HepG2 (cell line): ENCODE measurements around the gene SETD1B. TPM values are rescaled to one million over a fixed set of nuclear protein-coding genes. Genes with fewer than 3 reads are reported as not detected.

Experiments
- ATAC-seq: fragments of 200-7000 bp; cut with Tn5 transposase; 3 replicates; pipeline ENCODE4 v1.9.1; 2020; ENCODE audit warnings: mild to moderate bottlenecking, moderate library complexity
- BruUV-seq: library from RNA; stranded (reverse); fragments of 400-500 nt; replicated peaks from 2 replicates; lab custom pipeline; 2021; lab: Mats Ljungman, UMichigan
- CTCF ChIA-PET: fragments of 300-600 bp; formaldehyde crosslinking; extraction: SDS; loops from one replicate; lab custom pipeline; 2021; ENCODE audit warnings: low total read pairs, inconsistent platforms, low intra/inter-chr PET ratio; lab: Yijun Ruan, JAX
- POLR2A ChIA-PET: fragments of 350-600 bp; sonication (Branson Sonifier 250); formaldehyde crosslinking; loops from one replicate; lab custom pipeline; 2020; ENCODE audit warnings: antibody characterized with exemption, inconsistent platforms; lab: Yijun Ruan, JAX
- DNase-seq: peaks from one replicate; pipeline ENCODE4 v3.0.0-alpha.2; 2015; ENCODE audit warnings: low spot score
- FAIRE-seq: peaks from 3 replicates; lab custom pipeline; 2011; peaks lifted over from hg19 to GRCh38; lab: Jason Lieb, UNC
- H2AFZ ChIP-seq: one replicate; pipeline ENCODE4 v1.6.1; 2011; ENCODE audit warnings: low read length, inconsistent platforms
- H3K27ac ChIP-seq: fragments of 300-600 bp; 3 replicates; pipeline ENCODE4 v1.8.0; 2011; ENCODE audit warnings: mixed run types, mild to moderate bottlenecking, mixed read lengths, low read length, inconsistent platforms; ENCODE audit not compliant: insufficient read depth; ENCODE audit errors: extremely low read length
- H3K27me3 ChIP-seq, 2 experiments: fragments of 200-600 bp in 1 of 2; 2 replicates in 1 of 2; 3 replicates in 1 of 2; pipeline versions ENCODE4 v1.6.0 to v1.8.0; 2011; ENCODE audit warnings: low read length in 2 of 2, mild to moderate bottlenecking in 2 of 2, moderate library complexity in 2 of 2, inconsistent platforms in 1 of 2; ENCODE audit not compliant: insufficient read depth in 2 of 2, control insufficient read depth in 1 of 2
- H3K36me3 ChIP-seq, 2 experiments: fragments of 200-600 bp in 1 of 2; replicated peaks in 1 of 2; 2 replicates in 1 of 2; 3 replicates in 1 of 2; pipeline versions ENCODE4 v1.5.1 to v1.8.0; 2011; ENCODE audit warnings: low read length in 2 of 2, inconsistent platforms in 1 of 2; ENCODE audit not compliant: insufficient read depth in 2 of 2, control insufficient read depth in 1 of 2
- H3K4me1 ChIP-seq: 2 replicates; pipeline ENCODE4 v1.5.1; 2012; ENCODE audit warnings: low read length, inconsistent platforms; ENCODE audit not compliant: insufficient read depth
- H3K4me2 ChIP-seq: 2 replicates; pipeline ENCODE4 v1.6.0; 2011; ENCODE audit warnings: low read depth, low read length, inconsistent platforms
- H3K4me3 ChIP-seq, 3 experiments: fragments of 200-600 bp in 1 of 3; sonication (generic), shearing (Covaris generic) in 1 of 3; replicated peaks in 1 of 3; 2 replicates each; pipeline ENCODE4 v1.5.1; 2011 to 2016; ENCODE audit warnings: low read length in 3 of 3, inconsistent platforms in 2 of 3, low read depth in 2 of 3, mild to moderate bottlenecking in 2 of 3, control low read depth in 1 of 3, mixed read lengths in 1 of 3; ENCODE audit not compliant: insufficient read depth in 1 of 3
- H3K79me2 ChIP-seq: one replicate; pipeline ENCODE4 v1.6.1; 2011; ENCODE audit warnings: low read length, inconsistent platforms; ENCODE audit not compliant: insufficient read depth
- H3K9ac ChIP-seq: 2 replicates; pipeline ENCODE4 v1.6.0; 2011; ENCODE audit warnings: mild to moderate bottlenecking, low read depth, low read length, inconsistent platforms; ENCODE audit not compliant: insufficient read depth
- H3K9me3 ChIP-seq: 2 replicates; pipeline ENCODE4 v1.5.1; 2012; ENCODE audit warnings: mild to moderate bottlenecking, low read length
- H4K20me1 ChIP-seq: 2 replicates; pipeline ENCODE4 v1.6.0; 2011; ENCODE audit warnings: inconsistent platforms, mild to moderate bottlenecking, low read length, moderate library complexity; ENCODE audit not compliant: insufficient read depth
- AGO2 ChIP-seq: fragments of 200-400 bp; formaldehyde crosslinking; optimal IDR thresholded peaks from 2 replicates; pipeline ENCODE3; 2017; ENCODE audit warnings: mild to moderate bottlenecking, low read depth, low read length, moderate library complexity
- HDAC6 ChIP-seq: fragments of 200-600 bp; sonication (generic); IDR thresholded peaks from 2 replicates; pipeline ENCODE4 v1.7.0; 2017; ENCODE audit warnings: mild to moderate bottlenecking, antibody characterized with exemption, low read length, low read depth
- HNF1B ChIP-seq: sonication (generic); formaldehyde crosslinking; IDR thresholded peaks from 2 replicates; pipeline ENCODE4 v1.5.1; 2020; ENCODE audit warnings: mild to moderate bottlenecking, moderate library complexity, missing genetic modification reagents
- MXD4 ChIP-seq: IDR thresholded peaks from 2 replicates; pipeline ENCODE4 v1.6.1; 2016; ENCODE audit warnings: mild to moderate bottlenecking, missing biosample characterization, missing genetic modification reagents
- PHF21A ChIP-seq: sonication (generic); formaldehyde crosslinking; IDR thresholded peaks from 2 replicates; pipeline ENCODE4 v1.5.0; 2020; ENCODE audit warnings: mild to moderate bottlenecking, missing genetic modification reagents
- RBFOX2 ChIP-seq: fragments of 200-400 bp; formaldehyde crosslinking; IDR thresholded peaks from 2 replicates; pipeline ENCODE4 v1.6.1; 2017; ENCODE audit warnings: low read depth, mild to moderate bottlenecking, low read length
- ZBTB49 ChIP-seq: sonication (generic); formaldehyde crosslinking; IDR thresholded peaks from 2 replicates; pipeline ENCODE4 v1.4.0; 2020; ENCODE audit warnings: missing genetic modification reagents, borderline replicate concordance
- ZMAT5 ChIP-seq: sonication (generic); formaldehyde crosslinking; IDR thresholded peaks from 2 replicates; pipeline ENCODE4 v1.5.0; 2020; ENCODE audit warnings: mild to moderate bottlenecking, low read depth, missing genetic modification reagents, borderline replicate concordance
- ZNF839 ChIP-seq: sonication (generic); formaldehyde crosslinking; IDR thresholded peaks from 2 replicates; pipeline ENCODE4 v1.4.0; 2020; ENCODE audit warnings: missing genetic modification reagents, mild to moderate bottlenecking, borderline replicate concordance
- ZSCAN9 ChIP-seq: IDR thresholded peaks from 2 replicates; pipeline ENCODE4 v1.6.1; 2016; ENCODE audit warnings: borderline replicate concordance
- WGBS: methylation state at CpG from one replicate; pipeline ENCODE4 v1.1.6; 2017; ENCODE audit warnings: low lambda C conversion rate; 5-methylcytosine and 5-hydroxymethylcytosine counted together
- in situ Hi-C: cut with HindIII; loops from 2 replicates; pipeline ENCODE4 v1.10.0; 2017; ENCODE audit warnings: low pct_unique_long_range_greater_than_20kb; ENCODE audit not compliant: extremely low pct_ligation_motif_present
- intact Hi-C: fragments of 100-400 bp; cut with micrococcal nuclease; formaldehyde crosslinking; loops from one replicate; pipeline ENCODE4 v1.10.0; 2022; ENCODE audit not compliant: unreplicated experiment
- polyA plus RNA-seq, 8 experiments: library from polyadenylated mRNA; depleted of rRNA in 3 of 8; stranded (reverse) in 7 of 8; unstranded in 1 of 8; fragments of >200 nt; fragmentation: Illumina TruSeq in 4 of 8; extraction: Trizol in 4 of 8; gene quantifications; 2 replicates each; pipeline versions ENCODE4 v1.2.1 to v1.2.3, GENCODE V29; 2011 to 2016; ENCODE audit warnings: low read depth in 4 of 8, missing spikeins in 1 of 8, mixed read lengths in 1 of 8; ENCODE audit not compliant: insufficient read depth in 1 of 8
- total RNA-seq, 5 experiments: library from RNA; depleted of rRNA; stranded (reverse); fragments of >200 nt; fragmentation: Illumina TruSeq; extraction: Trizol; gene quantifications; 2 replicates each; pipeline ENCODE4 v1.2.3, GENCODE V29; 2016; ENCODE audit warnings: low read depth in 1 of 5

SETD1B gene
- total and polyA plus RNA-seq, 2 of the 13 experiments (the other 11 are each of a cell fraction or from before 2014, with no cell fraction given) = 1.1 to 1.4 TPM

GRCh38 chr12:121814429-121815119, 10.8 kb downstream of the SETD1B start:
- Histone ChIP-seq H3K27ac (no peak overlapping the region), H3K27me3 (no peaks in the 10 kb centered on the region), H3K9ac (no peak overlapping the region), H3K79me2 (peaks cover 31% of the 10 kb centered on the region), H3K36me3 (peaks cover 23 to 48% of the 10 kb centered on the region in 2 experiments; a peak in 4 of 5 replicates), H3K4me1 (peaks cover 28% of the 10 kb centered on the region), H3K9me3 (no peaks in the 10 kb centered on the region), H4K20me1 (0 out of 2 replicates have a peak, but pooled peaks cover 6% of the 10 kb centered on the region), H2AFZ (no peak overlapping the region), H3K4me3 (no peak overlapping the region), H3K4me2 (no peak overlapping the region)
- in situ Hi-C loops = no loop called here
- WGBS = 98% methylated on average over 13 of the region's 31 CpGs
- ATAC-seq (no peak), FAIRE-seq (no peak), DNase-seq (no peak)
- peak; percentile 55 for TF ChIP-seq AGO2
- TF ChIP-seq RBFOX2 = peak; percentile 42; the same call in 1 of the 2 replicates
- no peak for TF ChIP-seq ZMAT5 (CRISPR knock-in tag)
- intact Hi-C loops = no loop called here
- ChIA-PET POLR2A (no interaction called here), CTCF (interaction anchor here (4.5 kb wide), 1 partner anchor 20 kb away, joined by 89 read pairs; the partner anchor contains the start of gene RHOF)
- BruUV-seq = no TSS peak

GRCh38 chr12:121815263-121815662, 11.5 kb downstream of the SETD1B start:
- CTCF ChIA-PET = no interaction called here
- POLR2A ChIA-PET = interaction anchor here (0.7 kb wide), 1 partner anchor 12 kb away, joined by 3 read pairs; no protein-coding TSS in a partner anchor
- Histone ChIP-seq H3K36me3 (peaks cover 26 to 54% of the 10 kb centered on the region in 2 experiments; a peak in 4 of 5 replicates), H3K4me1 (peaks cover 28% of the 10 kb centered on the region), H3K27ac (no peak overlapping the region), H4K20me1 (0 out of 2 replicates have a peak, but pooled peaks cover 6% of the 10 kb centered on the region), H3K79me2 (peaks cover 31% of the 10 kb centered on the region), H3K9me3 (no peaks in the 10 kb centered on the region), H3K27me3 (no peaks in the 10 kb centered on the region), H3K9ac (no peak overlapping the region), H3K4me2 (no peak overlapping the region), H3K4me3 (no peak overlapping the region), H2AFZ (no peak overlapping the region)
- BruUV-seq = no TSS peak
- in situ Hi-C loops (no loop called here), intact Hi-C loops (no loop called here)
- no peak for ATAC-seq
- no peak for DNase-seq
- WGBS = 96% methylated on average over 8 of the region's 8 CpGs
- FAIRE-seq = no peak
- TF ChIP-seq ZSCAN9 (CRISPR knock-in tag) = no peak
- TF ChIP-seq ZNF839 = no peak
- no peak for TF ChIP-seq HNF1B (CRISPR knock-in tag)
- TF ChIP-seq ZBTB49 (CRISPR knock-in tag) = no peak
- no peak for TF ChIP-seq HDAC6
- no peak for TF ChIP-seq MXD4 (CRISPR knock-in tag)
- no peak for TF ChIP-seq PHF21A (CRISPR knock-in tag)
